Nephron progenitor cell (in vitro differentiated cells): ENCODE data around the gene GJD4.
A peak's percentile ranks its signal among the peaks of the same experiment; 100 is the strongest.

Source experiments
- DNase-seq: peaks from one replicate; pipeline ENCODE4 v3.0.0; 2021
- H3K27ac Mint-ChIP-seq: 2 replicates; pipeline ENCODE4 v1.8.0; 2021; ENCODE audit warnings: mild to moderate bottlenecking, moderate library complexity, mixed read lengths
- H3K27me3 Mint-ChIP-seq: 2 replicates; pipeline ENCODE4 v1.8.0; 2021; ENCODE audit warnings: mild to moderate bottlenecking, low read depth, mixed read lengths; ENCODE audit not compliant: poor library complexity
- H3K36me3 Mint-ChIP-seq: 2 replicates; pipeline ENCODE4 v1.8.0; 2021; ENCODE audit warnings: low read depth, mixed read lengths
- H3K4me1 Mint-ChIP-seq: 2 replicates; pipeline ENCODE4 v1.8.0; 2021; ENCODE audit warnings: mixed read lengths
- H3K4me3 Mint-ChIP-seq: 2 replicates; pipeline ENCODE4 v1.8.0; 2021; ENCODE audit warnings: mild to moderate bottlenecking, moderate library complexity, mixed read lengths
- H3K9me3 Mint-ChIP-seq: 2 replicates; pipeline ENCODE4 v1.8.0; 2021; ENCODE audit warnings: mild to moderate bottlenecking, moderate library complexity, mixed read lengths
- TF ChIP-seq, protein P1 (sequence below): fragments of 200-600 bp; sonication (generic); IDR thresholded peaks from 2 replicates; pipeline ENCODE4 v1.5.0; 2021; ENCODE audit warnings: antibody characterized with exemption

The GJD4 gene

GRCh38 chr10:35598379-35598778, 6.8 kb upstream of the GJD4 start:
- no peaks in the 10 kb centered on the region for H3K36me3 Mint-ChIP-seq
- peaks cover 5% of the 10 kb centered on the region for H3K4me1 Mint-ChIP-seq
- TF ChIP-seq, protein P1, sequence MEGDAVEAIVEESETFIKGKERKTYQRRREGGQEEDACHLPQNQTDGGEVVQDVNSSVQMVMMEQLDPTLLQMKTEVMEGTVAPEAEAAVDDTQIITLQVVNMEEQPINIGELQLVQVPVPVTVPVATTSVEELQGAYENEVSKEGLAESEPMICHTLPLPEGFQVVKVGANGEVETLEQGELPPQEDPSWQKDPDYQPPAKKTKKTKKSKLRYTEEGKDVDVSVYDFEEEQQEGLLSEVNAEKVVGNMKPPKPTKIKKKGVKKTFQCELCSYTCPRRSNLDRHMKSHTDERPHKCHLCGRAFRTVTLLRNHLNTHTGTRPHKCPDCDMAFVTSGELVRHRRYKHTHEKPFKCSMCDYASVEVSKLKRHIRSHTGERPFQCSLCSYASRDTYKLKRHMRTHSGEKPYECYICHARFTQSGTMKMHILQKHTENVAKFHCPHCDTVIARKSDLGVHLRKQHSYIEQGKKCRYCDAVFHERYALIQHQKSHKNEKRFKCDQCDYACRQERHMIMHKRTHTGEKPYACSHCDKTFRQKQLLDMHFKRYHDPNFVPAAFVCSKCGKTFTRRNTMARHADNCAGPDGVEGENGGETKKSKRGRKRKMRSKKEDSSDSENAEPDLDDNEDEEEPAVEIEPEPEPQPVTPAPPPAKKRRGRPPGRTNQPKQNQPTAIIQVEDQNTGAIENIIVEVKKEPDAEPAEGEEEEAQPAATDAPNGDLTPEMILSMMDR: peak; percentile 15
- DNase-seq: no peak
- peaks cover 14% of the 10 kb centered on the region for H3K9me3 Mint-ChIP-seq
- H3K27ac Mint-ChIP-seq: no peak overlapping the region
- peaks cover 20% of the 10 kb centered on the region for H3K27me3 Mint-ChIP-seq
- no peak overlapping the region for H3K4me3 Mint-ChIP-seq

- Mint-ChIP-seq H3K4me3 (no peak overlapping the region), H3K27me3 (peaks cover 20% of the 10 kb centered on the region), H3K9me3 (peaks cover 16% of the 10 kb centered on the region), H3K4me1 (no peaks in the 10 kb centered on the region), H3K36me3 (no peaks in the 10 kb centered on the region), H3K27ac (no peak overlapping the region)
- TF ChIP-seq, protein P1: no peak
- no peak for DNase-seq
Observed at GRCh38 chr10:35600193-35600592, 4.9 kb upstream of the GJD4 start.

GRCh38 chr10:35606430-35606829, 1.3 kb downstream of the GJD4 start:
- H3K9me3 Mint-ChIP-seq: peaks cover 17% of the 10 kb centered on the region
- H3K27ac Mint-ChIP-seq: no peak overlapping the region
- no peaks in the 10 kb centered on the region for H3K36me3 Mint-ChIP-seq
- no peak for DNase-seq
- no peaks in the 10 kb centered on the region for H3K4me1 Mint-ChIP-seq
- H3K27me3 Mint-ChIP-seq: peaks cover 8% of the 10 kb centered on the region
- TF ChIP-seq, protein P1: no peak
- H3K4me3 Mint-ChIP-seq: no peak overlapping the region

DNA sequence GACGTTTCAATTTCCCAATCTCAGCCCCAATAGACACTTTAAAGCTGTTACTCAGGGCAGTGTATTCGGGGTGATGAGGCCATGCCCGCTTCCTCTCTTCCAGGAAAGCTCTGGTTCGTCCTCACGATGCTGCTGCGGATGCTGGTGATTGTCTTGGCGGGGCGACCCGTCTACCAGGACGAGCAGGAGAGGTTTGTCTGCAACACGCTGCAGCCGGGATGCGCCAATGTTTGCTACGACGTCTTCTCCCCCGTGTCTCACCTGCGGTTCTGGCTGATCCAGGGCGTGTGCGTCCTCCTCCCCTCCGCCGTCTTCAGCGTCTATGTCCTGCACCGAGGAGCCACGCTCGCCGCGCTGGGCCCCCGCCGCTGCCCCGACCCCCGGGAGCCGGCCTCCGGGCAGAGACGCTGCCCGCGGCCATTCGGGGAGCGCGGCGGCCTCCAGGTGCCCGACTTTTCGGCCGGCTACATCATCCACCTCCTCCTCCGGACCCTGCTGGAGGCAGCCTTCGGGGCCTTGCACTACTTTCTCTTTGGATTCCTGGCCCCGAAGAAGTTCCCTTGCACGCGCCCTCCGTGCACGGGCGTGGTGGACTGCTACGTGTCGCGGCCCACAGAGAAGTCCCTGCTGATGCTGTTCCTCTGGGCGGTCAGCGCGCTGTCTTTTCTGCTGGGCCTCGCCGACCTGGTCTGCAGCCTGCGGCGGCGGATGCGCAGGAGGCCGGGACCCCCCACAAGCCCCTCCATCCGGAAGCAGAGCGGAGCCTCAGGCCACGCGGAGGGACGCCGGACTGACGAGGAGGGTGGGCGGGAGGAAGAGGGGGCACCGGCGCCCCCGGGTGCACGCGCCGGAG, 2.6 kb downstream of the GJD4 start:
- H3K4me1 Mint-ChIP-seq: no peaks in the 10 kb centered on the region
- H3K27ac Mint-ChIP-seq: no peak overlapping the region
- DNase-seq: no peak
- H3K36me3 Mint-ChIP-seq: no peaks in the 10 kb centered on the region
- peaks cover 3% of the 10 kb centered on the region for H3K27me3 Mint-ChIP-seq
- H3K4me3 Mint-ChIP-seq: no peak overlapping the region
- H3K9me3 Mint-ChIP-seq: peaks cover 15% of the 10 kb centered on the region
- TF ChIP-seq, protein P1: no peak

DNA sequence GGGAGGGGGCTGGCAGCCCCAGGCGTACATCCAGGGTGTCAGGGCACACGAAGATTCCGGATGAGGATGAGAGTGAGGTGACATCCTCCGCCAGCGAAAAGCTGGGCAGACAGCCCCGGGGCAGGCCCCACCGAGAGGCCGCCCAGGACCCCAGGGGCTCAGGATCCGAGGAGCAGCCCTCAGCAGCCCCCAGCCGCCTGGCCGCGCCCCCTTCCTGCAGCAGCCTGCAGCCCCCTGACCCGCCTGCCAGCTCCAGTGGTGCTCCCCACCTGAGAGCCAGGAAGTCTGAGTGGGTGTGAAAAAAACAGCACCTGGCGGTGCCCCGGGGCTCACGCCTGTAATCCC, 3.2 kb downstream of the GJD4 start:
- TF ChIP-seq, protein P1: no peak
- H3K4me3 Mint-ChIP-seq: no peak overlapping the region
- H3K4me1 Mint-ChIP-seq: no peaks in the 10 kb centered on the region
- no peak overlapping the region for H3K27ac Mint-ChIP-seq
- DNase-seq: no peak
- no peaks in the 10 kb centered on the region for H3K36me3 Mint-ChIP-seq
- H3K27me3 Mint-ChIP-seq: no peaks in the 10 kb centered on the region
- peaks cover 14% of the 10 kb centered on the region for H3K9me3 Mint-ChIP-seq

DNA sequence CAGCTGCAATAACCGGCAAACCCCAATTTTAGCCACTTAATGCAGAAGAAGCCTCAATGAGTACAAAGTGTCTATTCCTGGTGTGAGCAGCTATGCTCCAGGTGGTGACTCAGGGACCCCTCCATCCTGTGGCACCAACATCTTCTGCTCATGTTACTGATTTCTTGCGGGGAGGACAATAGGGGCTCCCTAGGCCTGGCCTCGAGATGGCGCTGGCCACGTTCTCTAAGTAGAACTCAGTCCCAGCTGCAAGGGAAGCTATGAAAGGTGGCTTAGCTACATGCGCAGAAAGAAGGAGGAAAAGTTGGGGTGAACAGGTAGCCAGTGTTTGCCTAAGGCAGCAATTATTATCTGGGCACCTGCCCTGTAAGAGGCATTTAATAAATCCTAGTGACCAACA, 6.6 kb downstream of the GJD4 start:
- DNase-seq: no peak
- no peak overlapping the region for H3K4me3 Mint-ChIP-seq
- H3K27me3 Mint-ChIP-seq: no peaks in the 10 kb centered on the region
- H3K9me3 Mint-ChIP-seq: peaks cover 12% of the 10 kb centered on the region
- H3K27ac Mint-ChIP-seq: no peak overlapping the region
- H3K36me3 Mint-ChIP-seq: no peaks in the 10 kb centered on the region
- TF ChIP-seq, protein P1: no peak
- no peaks in the 10 kb centered on the region for H3K4me1 Mint-ChIP-seq
